HG03025 (cell line): ENCODE measurements around the gene ABCA3.
"Not testable (repeated sequence)": the region's sequence is repeated elsewhere in the genome, so short reads cannot be mapped to it uniquely, and the experiment has no call there.

Source experiments
- ATAC-seq: cut with Tn5 transposase; IDR thresholded peaks from one replicate; pipeline ENCODE4 v1.9.1; 2021; ENCODE audit warnings: mild to moderate bottlenecking, moderate library complexity; ENCODE audit not compliant: unreplicated experiment, low FRiP score

Gene ABCA3

DNA sequence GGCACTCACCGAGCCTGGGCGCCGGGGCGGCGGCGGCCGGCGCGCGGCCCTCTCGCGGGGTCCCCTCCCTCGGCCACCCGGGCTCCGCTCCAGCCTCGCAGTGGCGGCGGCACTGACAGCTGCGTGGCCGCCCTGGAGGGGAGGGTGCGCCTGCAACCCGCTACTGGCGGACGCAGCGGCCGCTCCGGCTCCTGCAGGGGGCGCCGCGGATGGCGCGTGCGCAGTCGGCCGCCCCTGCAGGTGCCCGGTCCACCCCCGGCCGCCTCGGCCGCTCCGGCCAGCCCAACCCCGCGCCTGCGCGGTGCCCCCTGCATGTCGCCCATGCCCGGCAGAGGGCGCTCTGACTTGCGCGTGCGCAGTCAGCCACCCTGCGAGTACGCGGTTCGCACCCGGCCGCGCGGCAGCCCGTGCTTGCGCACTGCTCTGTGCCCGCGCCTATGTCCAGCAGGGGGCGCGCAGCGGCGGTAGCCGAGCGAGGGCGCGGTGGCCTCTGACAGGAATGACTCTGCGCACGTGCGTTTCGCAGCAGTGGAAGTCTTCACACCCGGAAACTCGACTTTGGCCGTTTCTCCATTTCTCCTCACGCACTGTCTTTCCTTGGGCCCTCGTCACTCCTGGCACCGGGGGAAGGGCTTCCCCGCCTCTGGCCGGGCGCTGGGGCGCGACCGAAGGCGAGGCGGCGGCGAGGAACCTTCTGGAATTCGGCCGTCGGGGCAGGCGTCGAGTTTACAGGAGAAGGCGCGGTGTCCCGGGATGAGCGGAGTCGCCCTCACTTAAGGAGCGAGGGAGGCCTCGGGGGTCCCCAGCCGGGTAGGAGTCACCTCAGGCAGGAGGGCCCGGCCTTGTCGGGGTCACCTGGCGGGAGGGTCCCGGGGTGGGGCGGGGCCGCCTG is at the start of gene ABCA3:
ABCA3 (minus strand) TSS at position 165 of the 892 bp plus-strand sequence. CDS start 14,262 bp downstream, outside the sequence.
- ATAC-seq = peak; percentile 68

DNA sequence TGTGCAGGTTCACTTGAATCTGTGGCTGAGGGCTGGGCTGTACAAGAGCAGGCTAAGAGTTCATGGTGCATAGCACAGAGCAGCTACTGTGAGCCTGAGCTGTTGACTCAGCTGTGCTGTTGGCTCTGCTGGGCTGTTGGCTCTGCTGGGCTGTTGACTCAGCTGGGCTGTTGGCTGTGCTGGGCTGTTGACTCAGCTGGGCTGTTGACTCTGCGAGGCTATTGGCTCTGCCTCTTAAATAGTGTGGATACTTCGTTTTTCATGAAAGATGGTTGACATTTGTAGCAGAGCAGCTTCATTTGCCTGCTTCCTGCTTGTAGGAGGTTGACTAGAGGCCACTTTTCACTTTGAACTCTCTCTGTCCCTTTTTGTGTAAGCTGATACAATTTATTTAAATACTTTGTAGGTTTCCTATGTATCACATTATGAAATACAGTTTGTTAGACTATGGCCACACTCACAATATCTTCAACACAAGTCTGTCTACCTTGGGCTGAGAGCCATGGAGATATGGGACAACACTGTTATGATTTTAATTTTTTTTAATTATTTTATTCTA is 48.4 kb upstream of the ABCA3 start:
- no peak for ATAC-seq

DNA sequence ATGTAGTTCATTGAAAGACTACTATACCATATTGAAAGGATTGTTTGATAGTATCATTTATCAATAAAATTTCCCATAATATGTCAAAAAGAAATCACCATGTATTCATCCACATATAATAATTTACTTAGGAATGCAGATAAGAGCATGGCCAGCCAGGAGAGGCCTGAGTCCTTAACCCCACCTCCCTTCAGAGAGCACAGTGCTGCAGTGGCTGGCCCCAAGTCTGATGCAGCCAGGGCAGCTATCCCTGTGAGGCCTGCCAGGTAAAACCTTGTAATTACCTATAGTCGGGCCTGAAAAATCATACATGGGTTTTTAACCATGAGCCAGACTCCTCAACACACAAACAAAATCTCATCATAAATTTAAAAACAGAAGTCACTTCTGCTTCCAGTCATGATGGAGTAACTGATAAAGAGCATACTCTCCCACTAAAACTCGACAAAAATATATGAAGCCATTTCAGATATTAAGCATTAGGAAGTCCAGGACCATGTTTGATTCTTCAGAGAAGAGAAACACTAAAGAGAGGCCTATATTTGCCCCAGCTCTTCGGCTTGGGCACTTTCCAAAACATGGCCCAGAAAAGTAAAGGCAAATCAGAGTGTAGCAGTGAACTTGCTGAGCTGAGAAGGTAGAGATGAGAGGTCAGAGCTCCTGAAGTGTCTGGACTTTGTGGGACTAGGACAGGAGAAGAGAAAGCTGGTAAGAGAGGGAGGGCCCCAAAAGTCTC is 47.8 kb upstream of the ABCA3 start:
- no peak for ATAC-seq

DNA sequence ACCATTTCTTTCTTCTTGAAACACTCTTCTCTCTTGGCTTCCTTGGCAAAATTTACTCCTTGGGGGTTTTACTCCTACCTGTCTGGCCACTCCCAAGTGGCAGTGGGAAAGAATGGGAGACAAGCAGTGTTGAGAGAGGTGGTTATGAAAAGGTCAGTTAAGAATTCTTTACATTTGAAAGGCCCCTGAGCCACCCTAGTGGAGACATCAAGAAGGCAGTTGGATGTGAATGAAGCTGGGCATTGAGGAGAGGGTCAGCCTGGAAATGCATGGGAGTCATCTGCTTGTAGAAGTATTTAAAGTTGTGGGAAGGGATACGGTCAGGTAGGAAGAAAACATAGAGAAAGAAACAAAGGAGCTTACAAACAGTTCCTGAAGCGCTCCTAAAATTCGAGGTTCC is 46.5 kb upstream of the ABCA3 start:
- no peak for ATAC-seq

DNA sequence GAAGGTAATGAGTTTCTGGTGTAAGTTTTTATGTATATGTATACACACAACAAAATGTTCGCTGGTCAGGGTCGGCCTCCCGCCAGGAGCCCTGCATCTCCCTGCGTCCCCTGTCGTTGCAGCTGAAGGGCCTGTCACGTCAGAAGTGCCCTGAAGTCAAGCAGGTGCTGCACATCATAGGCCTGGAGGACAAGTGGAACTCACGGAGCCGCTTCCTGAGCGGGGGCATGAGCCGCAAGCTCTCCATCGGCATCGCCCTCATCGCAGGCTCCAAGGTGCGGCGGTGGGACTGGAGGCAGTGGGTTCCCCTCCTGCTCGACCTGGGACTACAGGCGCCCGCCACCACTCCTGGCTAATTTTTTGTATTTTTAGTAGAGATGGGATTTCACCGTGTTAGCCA is 45.5 kb upstream of the ABCA3 start:
- not testable (repeated sequence) for ATAC-seq

DNA sequence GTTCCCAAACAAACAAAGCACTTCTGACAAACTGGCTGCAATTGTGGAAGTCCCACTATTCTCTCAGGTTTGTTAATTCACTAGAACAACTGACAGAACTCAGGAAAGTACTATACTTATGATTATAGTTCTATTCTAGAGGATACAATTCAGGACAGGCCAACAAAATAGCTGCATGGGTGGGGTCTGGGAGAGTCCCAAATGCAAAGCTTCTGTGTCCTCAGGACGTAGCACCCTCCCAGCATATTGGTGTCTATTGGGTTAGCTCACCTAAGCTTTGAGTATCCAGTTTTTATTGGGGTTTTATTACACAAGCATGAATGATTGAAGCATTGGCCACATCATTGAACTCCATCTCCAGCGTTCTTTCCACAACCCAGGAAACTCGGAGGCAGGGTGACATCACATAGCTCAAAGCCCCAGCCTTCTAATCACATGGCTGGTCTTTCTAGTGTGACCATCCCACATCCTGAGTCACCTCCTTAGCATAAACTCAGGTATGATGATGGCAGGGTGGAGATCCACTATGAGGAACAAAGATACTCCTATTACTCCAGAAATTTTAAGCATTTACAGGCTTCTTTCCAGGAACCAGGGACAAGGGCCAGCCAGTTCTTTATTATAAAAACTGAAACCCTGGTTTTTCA is 44.8 kb upstream of the ABCA3 start:
- ATAC-seq = no peak

DNA sequence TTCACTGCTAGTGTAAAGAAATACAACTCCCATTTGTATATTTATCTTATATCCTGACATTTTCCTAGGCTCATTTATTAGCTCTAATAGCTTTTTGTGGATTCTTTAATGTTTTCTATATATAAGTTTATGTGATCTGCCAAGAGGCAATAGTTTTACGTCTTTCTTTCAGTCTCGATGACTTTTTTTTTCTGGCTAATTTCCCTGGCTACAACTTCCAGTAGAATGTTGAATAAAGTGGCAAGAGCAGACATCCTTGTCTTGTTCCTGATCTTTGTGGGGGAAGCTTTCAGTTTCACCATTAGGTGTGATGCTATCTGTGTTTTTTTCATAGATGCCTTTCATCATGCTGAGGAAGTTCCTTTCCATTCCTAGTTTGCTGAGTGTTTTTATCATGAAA is 43.9 kb upstream of the ABCA3 start:
- ATAC-seq = no peak

DNA sequence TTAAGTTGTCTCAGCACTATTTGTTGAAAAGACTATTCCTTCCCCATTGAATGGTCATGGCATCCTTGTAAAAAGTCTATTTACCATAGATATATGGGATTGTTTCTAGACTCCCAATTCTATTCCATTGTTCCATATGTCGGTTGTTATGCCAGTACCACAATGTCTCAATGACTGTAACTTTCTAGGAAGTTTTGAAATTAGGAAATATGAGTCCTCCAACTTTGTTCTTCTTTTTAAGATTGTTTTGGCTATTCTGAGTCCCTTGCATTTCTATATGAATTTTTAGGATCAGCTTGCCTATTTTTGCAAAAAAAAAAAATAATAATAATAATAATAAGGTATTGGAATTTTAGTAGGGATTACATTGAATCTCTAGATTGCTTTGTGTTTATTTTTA is 43.0 kb upstream of the ABCA3 start:
- ATAC-seq = no peak

DNA sequence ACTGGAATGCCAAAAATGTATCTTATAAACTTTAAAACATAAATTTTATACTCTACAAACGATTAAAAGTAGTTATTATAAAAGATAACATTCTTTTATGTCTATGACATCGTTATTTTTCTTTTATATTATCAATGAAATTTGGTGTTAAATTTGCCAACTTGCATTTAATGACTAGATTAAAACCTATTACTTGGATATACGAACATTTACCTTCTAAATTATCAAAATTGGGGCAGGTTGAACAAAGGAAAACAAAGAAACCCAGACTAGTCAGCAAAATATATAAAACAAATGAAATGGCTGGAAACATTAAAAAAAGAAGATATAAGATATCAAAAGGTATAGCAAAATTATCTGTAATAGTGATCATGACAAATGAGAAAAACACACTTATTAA is 34.1 kb upstream of the ABCA3 start:
- no peak for ATAC-seq

DNA sequence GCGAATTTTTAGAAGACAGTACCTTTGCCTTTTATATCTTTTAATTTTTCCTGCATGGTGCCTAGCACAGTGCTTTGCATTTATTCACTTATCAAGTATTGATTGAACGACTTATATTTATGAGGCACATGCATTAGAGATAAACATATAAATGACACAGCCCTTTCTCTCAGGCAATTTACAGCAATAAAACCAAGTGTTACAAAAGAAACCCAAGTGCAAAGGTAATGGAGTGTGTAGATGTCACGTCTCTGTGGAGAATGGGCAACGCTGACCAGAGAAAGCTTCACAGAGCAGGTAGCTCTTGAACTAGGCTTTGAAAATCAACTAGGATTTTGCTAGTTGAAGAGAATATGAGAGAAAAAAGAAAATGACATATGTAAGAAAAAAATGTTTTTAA is 32.6 kb upstream of the ABCA3 start:
- ATAC-seq = no peak

DNA sequence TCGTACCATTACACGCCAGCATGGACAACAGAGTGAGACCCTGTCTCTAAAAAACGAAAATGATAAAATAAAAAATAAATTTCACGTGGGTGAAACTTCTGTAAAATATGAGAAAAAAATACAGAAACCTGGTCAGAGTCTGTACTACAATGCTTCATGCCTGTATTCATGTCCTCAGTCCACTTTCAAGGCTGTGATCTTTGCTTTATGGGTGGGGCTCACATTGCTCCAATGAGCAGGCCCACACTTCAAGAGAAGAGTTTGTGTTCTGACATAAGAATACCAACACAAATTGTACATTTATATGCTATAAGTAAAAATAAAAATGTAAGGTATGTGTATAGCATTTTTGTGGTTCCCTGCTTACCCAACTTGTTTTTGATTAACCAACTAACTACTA is 32.2 kb upstream of the ABCA3 start:
- ATAC-seq = no peak

DNA sequence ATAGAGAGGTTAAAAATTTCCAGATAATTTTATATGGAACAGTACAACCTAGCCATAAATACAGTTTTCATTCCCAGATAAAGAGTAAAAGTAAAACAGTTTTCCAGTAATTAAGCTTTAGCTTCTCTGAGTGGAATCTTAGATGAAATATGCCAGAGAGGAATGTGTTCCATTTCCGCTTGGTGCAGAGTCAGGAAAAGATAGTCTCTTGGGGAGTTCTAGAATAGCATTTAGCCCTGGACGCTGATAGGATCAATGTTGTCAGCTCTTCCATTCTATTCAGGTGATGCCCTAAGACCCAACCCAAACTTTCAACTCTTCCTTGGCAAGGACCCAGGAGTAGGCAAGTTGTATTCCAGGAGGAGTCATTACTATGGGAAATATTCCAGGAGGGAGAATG is 30.9 kb upstream of the ABCA3 start:
- no peak for ATAC-seq

DNA sequence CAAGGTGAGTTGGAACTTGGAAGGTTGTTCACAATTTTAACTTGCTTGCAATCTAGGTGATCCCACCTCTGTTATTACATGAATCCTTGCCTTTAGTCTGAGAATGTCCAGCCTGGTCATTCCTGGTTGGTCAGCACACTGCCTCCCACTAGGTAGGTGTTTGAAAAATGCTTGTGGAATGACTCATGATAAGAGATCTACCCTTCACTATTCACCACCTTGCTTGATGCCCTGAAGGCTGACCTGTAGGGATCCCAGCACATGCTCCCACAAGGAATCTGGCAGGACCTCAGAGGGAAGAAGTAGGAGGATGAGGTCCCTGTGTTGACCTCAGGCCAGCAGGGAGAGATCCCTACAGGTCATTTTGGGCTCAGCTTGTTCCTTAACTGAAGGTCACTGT is 30.2 kb upstream of the ABCA3 start:
- no peak for ATAC-seq

DNA sequence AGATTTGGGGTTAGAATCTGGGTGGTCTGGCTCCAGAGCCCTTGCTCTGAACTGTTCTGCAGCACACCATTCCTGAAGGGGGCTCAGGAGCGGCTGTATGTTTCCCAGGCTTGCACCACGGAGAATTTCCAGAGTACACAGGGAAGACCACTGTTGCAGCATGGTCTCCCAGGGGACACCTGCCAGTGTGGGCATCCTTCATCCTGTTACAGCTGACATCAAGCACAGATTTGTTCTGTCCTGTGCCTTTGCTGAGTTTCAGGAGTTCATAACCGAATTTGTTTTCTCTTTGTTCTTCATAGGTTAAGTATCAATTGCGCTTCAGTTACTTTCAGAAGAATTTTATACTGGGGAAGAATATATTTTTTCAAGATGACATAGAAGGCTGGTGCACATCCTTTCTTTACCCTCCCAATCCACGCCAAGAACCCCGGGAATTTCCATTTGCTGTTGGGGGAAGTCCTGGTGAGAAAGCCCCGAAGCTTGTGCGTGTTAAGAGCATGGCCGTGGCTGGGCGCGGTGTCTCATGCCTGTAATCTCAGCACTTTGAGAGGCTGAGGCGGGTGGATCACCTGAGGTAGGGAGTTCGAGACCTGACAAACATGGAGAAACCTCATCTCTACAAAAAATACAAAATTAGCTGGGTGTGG is 26.3 kb upstream of the ABCA3 start:
- no peak for ATAC-seq

DNA sequence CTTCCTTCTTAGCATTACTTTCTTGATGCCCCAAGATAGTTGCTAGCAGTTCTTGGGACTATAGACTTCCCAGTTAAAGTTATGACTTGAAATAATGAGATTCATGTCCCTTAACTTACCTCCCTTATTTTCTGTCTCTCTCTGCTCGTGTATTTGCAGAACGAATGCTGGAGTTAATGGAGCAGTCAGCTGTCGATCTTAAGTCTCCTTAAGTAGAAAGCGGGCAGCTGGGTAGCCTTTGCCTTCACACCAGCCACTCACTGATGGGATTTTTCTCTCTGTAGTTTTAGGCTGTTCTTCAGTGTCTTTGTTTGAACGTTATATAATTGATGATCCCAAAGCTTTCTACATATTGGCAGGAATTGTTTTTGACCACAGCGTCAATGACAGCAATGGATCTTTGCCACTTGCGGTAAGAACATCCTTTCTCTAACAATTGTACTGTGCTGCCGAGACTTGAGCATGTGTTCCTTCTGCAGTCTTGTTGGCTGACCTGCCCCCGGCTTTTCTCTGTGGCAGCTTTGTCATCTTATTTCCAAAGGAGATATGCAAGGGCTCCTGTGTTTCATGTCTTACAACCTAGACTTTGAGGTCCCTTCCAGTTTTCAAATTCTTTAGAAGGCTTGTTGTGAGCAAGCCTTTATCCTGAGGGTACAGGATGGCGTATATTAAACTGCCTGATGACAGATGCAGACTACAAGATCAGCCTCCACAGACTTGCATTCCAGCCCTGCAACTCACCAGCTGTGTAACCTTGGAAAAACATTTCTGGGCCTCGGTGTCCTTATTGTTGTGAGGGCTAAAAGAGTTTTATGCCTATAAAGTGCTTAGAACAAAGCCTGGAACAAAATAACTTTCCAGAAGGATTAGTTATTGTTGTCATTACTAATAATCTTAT is 25.1 kb upstream of the ABCA3 start:
- ATAC-seq = no peak

DNA sequence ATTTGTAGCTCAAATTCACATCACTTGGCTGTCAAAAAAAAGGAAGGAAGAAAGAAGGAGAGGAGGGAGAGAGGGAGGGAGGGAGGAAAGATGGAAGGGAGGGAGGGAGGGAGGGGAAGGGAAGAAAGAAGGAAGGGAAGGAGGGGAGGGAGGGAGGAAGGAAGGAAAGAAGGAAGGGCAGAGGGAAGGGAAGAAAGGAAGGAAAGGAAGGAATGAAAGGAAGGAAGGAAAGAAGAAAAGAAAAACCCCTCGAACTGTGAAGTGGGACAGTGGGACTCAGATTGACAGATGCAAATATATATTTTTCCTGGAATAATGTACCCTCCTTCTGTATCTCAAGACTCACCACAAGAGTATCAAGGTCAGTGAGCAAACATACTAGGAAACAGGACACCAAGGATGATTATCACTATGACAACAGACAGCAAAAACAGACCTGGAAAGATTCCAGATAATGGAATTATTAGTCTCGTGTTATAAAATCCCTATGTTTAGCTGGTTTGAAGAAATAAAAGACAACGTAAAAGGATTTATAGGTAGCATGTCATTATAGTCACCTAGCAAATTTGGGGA is 24.2 kb upstream of the ABCA3 start:
- no peak for ATAC-seq

DNA sequence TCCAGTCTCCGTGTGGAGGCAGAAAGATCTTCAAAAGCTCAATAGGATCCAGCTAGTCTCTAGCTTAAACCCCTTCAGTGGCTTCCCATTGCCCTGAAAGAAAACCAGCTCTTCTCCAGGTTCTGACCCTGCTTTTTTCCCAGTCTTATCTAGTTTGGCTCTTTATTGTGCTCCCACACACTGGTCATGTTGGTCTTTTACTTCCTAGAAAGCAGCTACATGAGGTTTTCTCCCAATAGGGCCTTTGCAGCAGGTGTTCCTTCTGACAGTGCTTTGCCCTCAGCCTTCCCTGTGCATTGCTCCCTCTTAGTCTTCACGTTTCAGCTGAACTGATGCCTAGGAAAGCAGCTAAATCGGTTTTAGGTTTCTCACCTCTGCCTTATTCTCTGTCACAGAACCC is 21.7 kb upstream of the ABCA3 start:
- no peak for ATAC-seq

DNA sequence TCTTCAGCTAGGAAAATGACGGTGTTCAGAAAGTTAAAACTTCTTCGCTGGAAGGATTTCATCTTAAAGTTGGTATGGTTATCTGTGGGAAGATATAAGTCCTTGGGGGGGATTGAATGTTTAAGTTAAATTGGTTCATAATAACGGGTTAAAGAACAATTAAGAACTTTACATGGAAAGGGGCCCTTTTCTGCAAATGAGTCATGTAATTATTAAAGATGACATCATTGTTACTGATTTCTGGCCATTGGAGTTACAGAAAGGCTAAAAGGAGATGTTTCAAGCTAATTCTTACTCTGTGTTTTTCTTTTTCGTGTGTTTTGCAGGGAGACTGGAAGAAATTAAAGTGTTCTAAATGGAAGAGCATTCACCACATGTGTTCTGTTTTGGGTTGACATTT is 20.6 kb upstream of the ABCA3 start:
- no peak for ATAC-seq

DNA sequence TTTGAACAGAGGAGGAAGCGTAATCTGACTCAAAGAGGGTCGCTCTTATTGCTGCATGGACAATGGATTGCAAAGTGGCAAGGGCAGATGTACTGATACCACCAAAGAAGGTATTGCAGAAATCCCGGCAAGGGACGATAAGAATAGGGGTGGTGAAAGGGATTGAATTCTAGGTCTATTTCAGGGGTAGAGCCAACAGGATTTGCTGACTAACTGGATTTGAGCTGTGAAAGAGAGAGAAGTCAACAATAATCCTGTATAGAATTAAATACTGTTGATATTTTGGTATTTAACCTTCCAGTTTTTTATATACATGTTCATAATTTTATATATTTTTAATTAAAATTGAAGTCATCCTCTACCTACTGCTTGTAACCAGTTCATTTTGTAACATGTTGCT is 19.4 kb upstream of the ABCA3 start:
- no peak for ATAC-seq
